Neural cell (in vitro differentiated cells): ENCODE measurements around the gene ASB1.

Experiments
- EP300 ChIP-seq: fragments of 450-650 bp; conservative IDR thresholded peaks from 2 replicates; pipeline ENCODE4 v1.6.1; 2014; ENCODE audit warnings: antibody characterized with exemption, mild to moderate bottlenecking, moderate library complexity; ENCODE audit not compliant: poor library complexity, severe bottlenecking
- EZH2 ChIP-seq: fragments of 200-600, 300-800 bp; shearing (Covaris generic), sonication (generic); IDR thresholded peaks from 2 replicates; pipeline ENCODE4 v1.6.1; 2014; ENCODE audit warnings: antibody characterized with exemption, low read length, borderline replicate concordance, mild to moderate bottlenecking; ENCODE audit not compliant: insufficient read depth, poor library complexity, severe bottlenecking
- MXI1 ChIP-seq: fragments of 450-650 bp; conservative IDR thresholded peaks from 2 replicates; pipeline ENCODE4 v1.6.1; 2014; ENCODE audit warnings: antibody characterized with exemption, mild to moderate bottlenecking; ENCODE audit not compliant: poor library complexity, severe bottlenecking
- POLR2AphosphoS5 ChIP-seq: IDR thresholded peaks from 2 replicates; pipeline ENCODE4 v1.6.1; 2012
- RAD21 ChIP-seq: fragments of 450-650 bp; conservative IDR thresholded peaks from 2 replicates; pipeline ENCODE4 v1.6.1; 2014; ENCODE audit warnings: antibody characterized with exemption, mild to moderate bottlenecking, moderate library complexity
- SMC3 ChIP-seq: fragments of 450-650 bp; conservative IDR thresholded peaks from 2 replicates; pipeline ENCODE4 v1.6.1; 2014; ENCODE audit warnings: antibody characterized with exemption, mild to moderate bottlenecking, moderate library complexity; ENCODE audit not compliant: poor library complexity
- TAF1 ChIP-seq: IDR thresholded peaks from 2 replicates; pipeline ENCODE4 v1.6.1; 2012; ENCODE audit warnings: low read depth
- TF ChIP-seq, protein P1 (sequence below): fragments of 450-650 bp; IDR thresholded peaks from 2 replicates; pipeline ENCODE4 v1.5.1; 2014; ENCODE audit warnings: antibody characterized with exemption, mild to moderate bottlenecking, moderate library complexity; ENCODE audit not compliant: poor library complexity, severe bottlenecking
- TF ChIP-seq, protein P2 (sequence below): IDR thresholded peaks from 2 replicates; pipeline ENCODE4 v1.6.1; 2012; ENCODE audit warnings: borderline replicate concordance

DNA sequence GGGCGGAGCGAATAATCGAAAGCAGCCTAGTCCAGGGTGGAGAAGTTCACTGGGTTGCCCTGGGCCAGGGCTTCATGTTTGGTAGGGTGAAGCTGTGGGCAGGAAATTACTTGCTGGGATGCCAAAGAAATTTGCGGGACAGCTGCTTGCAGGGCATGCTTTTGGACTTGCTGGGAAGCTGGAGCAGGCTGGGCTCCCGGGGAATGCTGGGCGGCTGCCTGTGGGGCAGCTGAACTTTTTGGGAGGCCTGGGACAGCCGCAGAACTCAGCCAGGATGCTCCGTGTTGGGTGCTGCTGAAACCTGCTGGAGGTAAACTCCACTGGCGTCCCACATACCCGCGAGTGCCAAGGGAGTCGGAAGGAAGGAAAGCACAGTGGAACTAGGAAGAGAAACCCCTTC lies 31.9 kb downstream of the ASB1 start:
- TF ChIP-seq POLR2AphosphoS5: no peak
- no peak for TF ChIP-seq RAD21
- TF ChIP-seq, protein P1, sequence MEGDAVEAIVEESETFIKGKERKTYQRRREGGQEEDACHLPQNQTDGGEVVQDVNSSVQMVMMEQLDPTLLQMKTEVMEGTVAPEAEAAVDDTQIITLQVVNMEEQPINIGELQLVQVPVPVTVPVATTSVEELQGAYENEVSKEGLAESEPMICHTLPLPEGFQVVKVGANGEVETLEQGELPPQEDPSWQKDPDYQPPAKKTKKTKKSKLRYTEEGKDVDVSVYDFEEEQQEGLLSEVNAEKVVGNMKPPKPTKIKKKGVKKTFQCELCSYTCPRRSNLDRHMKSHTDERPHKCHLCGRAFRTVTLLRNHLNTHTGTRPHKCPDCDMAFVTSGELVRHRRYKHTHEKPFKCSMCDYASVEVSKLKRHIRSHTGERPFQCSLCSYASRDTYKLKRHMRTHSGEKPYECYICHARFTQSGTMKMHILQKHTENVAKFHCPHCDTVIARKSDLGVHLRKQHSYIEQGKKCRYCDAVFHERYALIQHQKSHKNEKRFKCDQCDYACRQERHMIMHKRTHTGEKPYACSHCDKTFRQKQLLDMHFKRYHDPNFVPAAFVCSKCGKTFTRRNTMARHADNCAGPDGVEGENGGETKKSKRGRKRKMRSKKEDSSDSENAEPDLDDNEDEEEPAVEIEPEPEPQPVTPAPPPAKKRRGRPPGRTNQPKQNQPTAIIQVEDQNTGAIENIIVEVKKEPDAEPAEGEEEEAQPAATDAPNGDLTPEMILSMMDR: no peak
- no peak for TF ChIP-seq EP300
- no peak for TF ChIP-seq EZH2
- TF ChIP-seq, protein P2, sequence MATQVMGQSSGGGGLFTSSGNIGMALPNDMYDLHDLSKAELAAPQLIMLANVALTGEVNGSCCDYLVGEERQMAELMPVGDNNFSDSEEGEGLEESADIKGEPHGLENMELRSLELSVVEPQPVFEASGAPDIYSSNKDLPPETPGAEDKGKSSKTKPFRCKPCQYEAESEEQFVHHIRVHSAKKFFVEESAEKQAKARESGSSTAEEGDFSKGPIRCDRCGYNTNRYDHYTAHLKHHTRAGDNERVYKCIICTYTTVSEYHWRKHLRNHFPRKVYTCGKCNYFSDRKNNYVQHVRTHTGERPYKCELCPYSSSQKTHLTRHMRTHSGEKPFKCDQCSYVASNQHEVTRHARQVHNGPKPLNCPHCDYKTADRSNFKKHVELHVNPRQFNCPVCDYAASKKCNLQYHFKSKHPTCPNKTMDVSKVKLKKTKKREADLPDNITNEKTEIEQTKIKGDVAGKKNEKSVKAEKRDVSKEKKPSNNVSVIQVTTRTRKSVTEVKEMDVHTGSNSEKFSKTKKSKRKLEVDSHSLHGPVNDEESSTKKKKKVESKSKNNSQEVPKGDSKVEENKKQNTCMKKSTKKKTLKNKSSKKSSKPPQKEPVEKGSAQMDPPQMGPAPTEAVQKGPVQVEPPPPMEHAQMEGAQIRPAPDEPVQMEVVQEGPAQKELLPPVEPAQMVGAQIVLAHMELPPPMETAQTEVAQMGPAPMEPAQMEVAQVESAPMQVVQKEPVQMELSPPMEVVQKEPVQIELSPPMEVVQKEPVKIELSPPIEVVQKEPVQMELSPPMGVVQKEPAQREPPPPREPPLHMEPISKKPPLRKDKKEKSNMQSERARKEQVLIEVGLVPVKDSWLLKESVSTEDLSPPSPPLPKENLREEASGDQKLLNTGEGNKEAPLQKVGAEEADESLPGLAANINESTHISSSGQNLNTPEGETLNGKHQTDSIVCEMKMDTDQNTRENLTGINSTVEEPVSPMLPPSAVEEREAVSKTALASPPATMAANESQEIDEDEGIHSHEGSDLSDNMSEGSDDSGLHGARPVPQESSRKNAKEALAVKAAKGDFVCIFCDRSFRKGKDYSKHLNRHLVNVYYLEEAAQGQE: no peak
- TF ChIP-seq TAF1: no peak
- no peak for TF ChIP-seq MXI1
- TF ChIP-seq SMC3: no peak
